ENCODE data around the gene TSSK1B.
"Not testable (repeated sequence)": the region's sequence is repeated elsewhere in the genome, so short reads cannot be mapped to it uniquely, and the experiment has no call there.

Gene TSSK1B

GRCh38 chr5:113434889-113435288 is at the start of gene TSSK1B:
Gene TSSK1B (minus strand): TSS chr5:113434989. CDS start chr5:113434839, 150 bp downstream.
- no peak for DNase-seq (ENCODE audit: low spot score)

GRCh38 chr5:113480243-113480642 is 45.5 kb upstream of the TSSK1B start:
- DNase-seq (ENCODE audit: low spot score): no peak

- DNase-seq (ENCODE audit: low spot score): no peak
Observed at GRCh38 chr5:113478691-113479090, 43.9 kb upstream of the TSSK1B start.

GRCh38 chr5:113474100-113474728 is 39.4 kb upstream of the TSSK1B start:
- DNase-seq (ENCODE audit: low spot score): no peak

GRCh38 chr5:113463032-113463431 is 28.2 kb upstream of the TSSK1B start:
- no peak for DNase-seq (ENCODE audit: low spot score)

GRCh38 chr5:113457106-113457505 is 22.3 kb upstream of the TSSK1B start:
- not testable (repeated sequence) for DNase-seq (ENCODE audit: low spot score)

GRCh38 chr5:113452941-113453340 is 18.2 kb upstream of the TSSK1B start:
- DNase-seq (ENCODE audit: low spot score): no peak

GRCh38 chr5:113451797-113452196 is 17.0 kb upstream of the TSSK1B start:
- no peak for DNase-seq (ENCODE audit: low spot score)

GRCh38 chr5:113450929-113451328 is 16.1 kb upstream of the TSSK1B start:
- no peak for DNase-seq (ENCODE audit: low spot score)

- no peak for DNase-seq (ENCODE audit: low spot score)
Observed at GRCh38 chr5:113450462-113450861, 15.7 kb upstream of the TSSK1B start.

- DNase-seq (ENCODE audit: low spot score): no peak
Observed at GRCh38 chr5:113448252-113448651, 13.5 kb upstream of the TSSK1B start.

- DNase-seq (ENCODE audit: low spot score): no peak
Observed at GRCh38 chr5:113447498-113448050, 12.8 kb upstream of the TSSK1B start.

- no peak for DNase-seq (ENCODE audit: low spot score)
Observed at GRCh38 chr5:113446358-113446927, 11.7 kb upstream of the TSSK1B start.

GRCh38 chr5:113437111-113437510 is 2.3 kb upstream of the TSSK1B start:
- DNase-seq (ENCODE audit: low spot score): no peak

- no peak for DNase-seq (ENCODE audit: low spot score)
Observed at GRCh38 chr5:113435575-113435974, 786 bp upstream of the TSSK1B start.

GRCh38 chr5:113433862-113434612 is 752 bp downstream of the TSSK1B start:
- no peak for DNase-seq (ENCODE audit: low spot score)

- DNase-seq (ENCODE audit: low spot score): no peak
Observed at GRCh38 chr5:113433071-113433470, 1.7 kb downstream of the TSSK1B start.

- no peak for DNase-seq (ENCODE audit: low spot score)
Observed at GRCh38 chr5:113427871-113428574, 6.8 kb downstream of the TSSK1B start.

- no peak for DNase-seq (ENCODE audit: low spot score)
Observed at GRCh38 chr5:113425909-113426308, 8.9 kb downstream of the TSSK1B start.

GRCh38 chr5:113421693-113422092 is 13.1 kb downstream of the TSSK1B start:
- no peak for DNase-seq (ENCODE audit: low spot score)

- no peak for DNase-seq (ENCODE audit: low spot score)
Observed at GRCh38 chr5:113405530-113405929, 29.3 kb downstream of the TSSK1B start.

GRCh38 chr5:113404269-113404668 is 30.5 kb downstream of the TSSK1B start:
- DNase-seq (ENCODE audit: low spot score): no peak

All from AG08396 (cell line).